NCI-H2171 treated with DMSO at 0.1 percent for 48 hours (cell line): ENCODE measurements around the gene LENEP.

ENCODE experiments used
- DNase-seq: peaks from one replicate; lab custom pipeline; 2025; lab: John Stamatoyannopoulos, UW

The LENEP gene

DNA sequence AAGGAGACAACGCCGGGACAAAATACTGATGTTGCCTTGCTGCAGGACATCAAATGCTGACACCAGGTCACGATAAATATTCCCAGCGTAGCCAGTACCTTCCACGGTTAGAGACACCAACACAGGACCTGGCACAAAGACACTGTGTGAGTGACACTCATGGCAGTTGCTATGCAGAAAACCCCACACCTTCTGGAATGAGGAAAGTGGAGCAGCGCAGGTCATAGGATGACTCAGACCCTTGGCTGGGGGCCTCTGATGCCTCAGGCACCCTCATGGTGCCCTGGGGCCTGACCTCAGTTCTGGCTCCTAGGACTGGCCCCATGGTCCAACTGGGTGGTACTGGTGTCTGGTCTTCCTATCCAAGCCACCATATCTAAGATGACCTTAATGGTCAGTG, 33.2 kb downstream of the LENEP start:
- DNase-seq, result no peak

DNA sequence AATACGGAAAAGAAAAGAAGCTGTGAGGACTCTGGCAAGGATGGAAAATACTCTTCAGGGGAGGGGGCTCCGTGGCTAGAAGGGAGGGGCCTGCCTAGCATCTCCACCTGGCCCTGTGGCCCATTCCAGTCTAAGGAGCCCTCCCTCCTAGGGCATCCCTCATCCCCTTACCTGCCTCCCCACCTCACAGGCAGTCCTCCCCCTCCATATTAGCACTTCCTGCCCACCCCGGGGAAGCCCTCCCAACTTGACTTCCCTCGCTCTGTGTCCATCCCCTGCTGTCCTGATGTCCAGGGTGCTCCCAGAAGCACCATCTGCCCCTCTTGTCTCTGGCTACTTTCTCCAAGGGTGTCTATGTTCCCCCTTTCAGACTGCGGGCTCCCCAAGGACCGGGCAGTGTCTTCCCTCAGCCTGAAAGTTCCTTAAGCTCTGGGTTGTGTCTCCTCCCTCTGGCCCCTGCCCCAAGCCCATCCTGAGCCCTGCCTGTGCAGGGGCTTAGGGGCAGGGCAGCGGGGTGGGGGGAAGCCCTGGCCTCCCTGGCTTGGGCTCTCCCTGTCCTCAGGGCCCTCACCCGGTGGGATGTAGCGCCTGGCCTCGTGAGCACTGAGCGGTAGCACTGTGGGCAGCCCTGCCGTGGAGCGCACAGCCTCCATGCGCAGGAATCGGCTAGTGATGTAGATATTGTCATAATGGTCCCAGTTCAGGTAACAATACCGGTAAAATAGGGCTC, 36.3 kb downstream of the LENEP start:
- DNase-seq, result no peak

DNA sequence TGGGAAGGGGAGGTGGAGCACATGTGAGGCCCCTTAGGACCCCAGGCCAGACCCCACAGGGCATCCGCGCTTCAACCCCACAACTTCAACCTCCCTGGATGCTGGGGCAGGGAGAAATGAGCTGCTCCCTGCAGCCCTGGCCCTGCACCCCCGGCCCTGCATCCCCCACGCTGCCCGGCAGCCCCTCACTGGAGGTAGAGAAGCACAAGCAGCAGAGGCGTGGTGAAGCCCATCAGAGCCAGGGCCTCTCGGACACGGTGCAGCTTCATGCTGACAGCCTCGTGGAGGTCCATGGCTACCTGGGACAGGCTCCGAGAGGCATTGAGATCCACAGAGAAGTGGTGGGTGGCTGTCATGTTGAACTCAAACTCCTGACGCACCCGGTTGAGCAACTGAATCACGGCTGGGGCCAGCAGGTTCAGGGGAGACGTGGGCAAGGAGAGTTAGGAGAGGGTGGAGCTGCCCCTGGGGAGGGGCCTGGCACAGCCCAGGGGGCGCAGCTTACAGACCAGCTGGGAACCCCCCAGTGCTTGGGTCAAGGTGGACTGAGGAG, 36.9 kb downstream of the LENEP start:
- DNase-seq, result no peak

DNA sequence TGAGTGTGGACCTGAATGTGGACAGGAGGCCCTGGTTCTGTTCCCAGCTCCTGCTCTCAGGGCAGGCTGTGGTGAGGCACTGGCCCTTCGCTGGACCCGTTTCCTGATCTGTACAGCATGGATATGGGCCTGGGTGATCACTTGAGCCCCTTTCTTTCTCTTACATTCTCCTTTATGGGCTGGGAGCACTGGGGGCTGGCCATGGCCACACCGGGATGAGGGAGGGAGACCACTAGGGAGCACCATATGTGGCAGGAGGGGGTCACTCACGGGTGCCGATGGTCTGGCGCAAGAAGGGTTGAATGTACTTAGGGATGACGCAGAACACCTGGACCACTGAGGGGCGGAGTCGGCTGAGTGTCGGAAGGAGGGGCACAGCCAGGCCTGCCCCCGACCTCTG, 37.5 kb downstream of the LENEP start:
- DNase-seq, result no peak

DNA sequence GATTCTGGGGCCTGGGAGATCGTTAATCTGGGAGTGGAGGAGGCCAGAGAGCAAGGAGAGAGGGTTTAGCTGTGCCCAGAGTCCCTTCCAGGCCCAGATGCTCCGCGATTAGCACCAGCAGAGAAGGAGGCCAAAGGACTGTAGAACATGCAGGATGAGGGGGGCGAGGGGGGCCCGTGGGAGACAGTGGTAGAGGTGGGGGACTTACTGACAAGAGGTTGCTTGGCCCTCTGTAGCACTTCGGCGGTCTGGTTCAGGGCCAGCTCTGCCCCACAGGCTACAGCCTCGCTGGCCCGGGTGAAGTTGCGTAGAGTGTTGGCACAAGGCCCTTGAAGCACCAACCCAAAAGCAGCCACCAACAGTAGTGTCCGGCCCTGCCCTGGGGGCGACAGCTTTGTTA, 39.5 kb downstream of the LENEP start:
- no peak for DNase-seq

DNA sequence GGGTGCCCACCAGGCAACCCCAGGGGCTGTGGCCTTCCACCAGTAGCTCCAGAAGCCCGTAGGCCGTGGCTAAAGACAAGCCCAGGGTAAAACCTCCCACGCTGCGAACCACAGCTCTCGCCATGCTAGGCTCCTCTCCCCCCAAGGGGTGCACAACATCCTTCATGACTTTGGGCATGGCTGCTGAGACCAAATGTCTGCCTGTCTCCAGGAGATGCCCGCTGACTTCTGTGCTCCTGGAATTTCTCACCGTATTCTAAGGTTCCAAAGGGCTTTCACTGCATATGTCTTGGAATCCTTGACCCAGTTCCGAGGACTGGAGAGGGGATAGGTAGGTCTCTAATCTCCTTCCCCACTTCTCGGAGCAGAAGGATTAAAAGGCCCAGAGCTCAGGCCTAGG, 40.1 kb downstream of the LENEP start, which contains the start of the genes DCST1 and DCST2:
DCST1 (plus strand) TSS at position 301 of the 400 bp plus-strand sequence. CDS start 213 bp downstream, outside the sequence.
DCST2 (minus strand) TSS at position 258 of the 400 bp plus-strand sequence; CDS start at position 178, 80 bp downstream.
- no peak for DNase-seq

DNA sequence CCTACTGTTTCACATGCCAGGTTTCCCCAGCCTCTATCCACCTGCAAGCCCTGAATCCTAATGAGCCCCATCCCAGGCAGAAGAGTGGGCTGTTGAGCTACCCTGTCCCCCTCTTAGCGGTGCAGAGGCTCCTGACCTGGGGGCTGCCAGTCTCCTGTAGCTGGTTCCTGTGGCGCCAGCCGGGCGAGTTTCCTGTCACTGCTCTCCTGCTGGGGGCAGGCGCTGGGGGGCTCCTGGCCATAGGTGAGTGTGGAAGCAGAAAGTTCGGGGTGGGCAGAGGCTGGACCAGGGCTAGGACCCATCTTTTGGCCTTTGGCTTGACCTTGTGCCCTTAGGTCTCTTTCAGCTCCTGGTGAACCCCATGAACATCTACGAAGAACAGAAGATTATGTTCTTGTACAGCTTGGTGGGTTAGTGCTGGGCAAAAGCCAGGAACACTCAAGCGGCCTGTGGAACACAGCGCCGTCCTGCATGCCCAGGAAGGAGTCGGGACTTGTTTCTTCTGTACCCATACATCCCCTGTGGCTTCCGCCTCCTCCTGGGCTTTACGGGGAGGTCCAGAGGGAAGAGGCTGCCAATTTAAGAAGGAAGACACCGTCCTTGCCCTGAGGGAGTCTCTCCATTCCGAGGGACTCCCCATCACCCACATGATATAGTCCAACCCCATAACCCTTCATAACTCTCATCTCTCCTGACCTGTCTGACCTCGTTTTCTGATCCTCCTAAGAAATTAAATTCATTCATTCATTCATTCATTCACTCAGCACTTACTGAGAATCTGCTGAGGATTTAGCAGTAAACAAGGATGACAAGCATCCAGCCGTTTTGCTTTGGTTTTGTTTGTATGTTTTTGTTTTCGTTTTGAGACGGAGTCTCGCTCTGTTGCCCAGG, 41.2 kb downstream of the LENEP start:
- no peak for DNase-seq

DNA sequence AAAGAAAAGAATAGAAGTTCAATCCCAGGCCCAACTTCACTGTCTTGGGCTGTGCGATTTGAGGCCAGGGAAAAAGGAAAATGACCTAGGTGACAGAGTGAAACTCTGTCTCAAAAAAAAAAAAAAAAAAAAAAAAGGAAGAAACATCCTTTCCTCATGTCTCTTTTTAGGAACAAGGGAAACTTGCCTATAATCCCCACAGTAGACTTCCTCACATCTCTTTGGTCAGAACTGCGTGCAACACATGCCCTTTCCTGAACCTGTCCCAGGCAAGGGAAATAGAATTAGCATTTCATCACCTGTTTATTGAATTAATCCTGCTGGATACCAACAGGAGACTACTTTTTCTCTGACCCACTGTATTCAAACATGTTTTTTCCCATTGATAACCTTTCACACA, 42.5 kb downstream of the LENEP start:
- DNase-seq, result no peak

DNA sequence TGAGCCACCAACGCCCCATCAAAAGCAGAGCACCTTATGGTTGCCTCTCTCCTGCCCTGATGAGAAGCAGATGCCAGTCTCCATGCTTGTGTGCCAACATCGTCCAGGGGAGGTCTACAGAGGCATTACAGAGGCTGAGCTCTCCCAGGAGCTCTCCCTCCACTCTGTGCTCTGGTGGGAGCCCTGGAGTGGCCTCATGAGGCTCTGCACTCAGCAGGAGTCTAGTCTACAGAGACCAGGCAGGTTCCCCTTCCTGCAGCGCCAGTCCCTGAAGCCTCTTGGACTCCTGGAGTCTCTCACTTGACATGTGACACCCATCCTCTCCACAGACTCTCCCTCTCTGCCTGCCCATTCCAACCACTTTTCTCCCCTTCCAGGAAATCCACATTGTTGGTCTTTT, 43.7 kb downstream of the LENEP start:
- no peak for DNase-seq

DNA sequence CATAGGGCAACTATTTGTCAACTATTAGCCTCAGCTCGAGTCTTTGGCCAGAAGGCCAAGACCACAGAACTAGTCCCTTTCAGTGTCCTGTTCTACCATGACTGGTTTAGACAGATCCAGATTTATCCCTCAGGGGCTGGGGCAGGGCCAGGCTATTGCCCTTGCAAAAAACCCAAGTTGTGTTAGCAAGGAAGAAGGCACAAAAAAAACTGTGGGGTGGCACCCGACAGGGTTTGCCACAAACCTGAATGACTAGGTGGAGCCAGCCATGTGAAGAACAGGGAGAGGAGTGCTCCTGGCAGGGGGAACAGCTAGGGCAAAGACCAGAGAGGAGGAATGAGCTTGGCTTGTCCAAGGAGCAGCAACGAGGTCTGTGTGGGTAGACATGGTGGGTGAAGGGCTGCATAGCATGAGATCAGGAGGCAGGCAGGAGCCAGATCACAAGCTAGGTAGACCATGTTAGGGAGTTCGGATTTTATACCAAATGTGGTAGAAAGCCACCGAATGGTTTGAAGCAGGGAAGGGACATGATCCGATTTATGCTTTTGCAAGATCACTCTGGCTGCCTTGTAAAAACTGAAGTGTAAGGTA, 44.6 kb downstream of the LENEP start:
- DNase-seq, result no peak

DNA sequence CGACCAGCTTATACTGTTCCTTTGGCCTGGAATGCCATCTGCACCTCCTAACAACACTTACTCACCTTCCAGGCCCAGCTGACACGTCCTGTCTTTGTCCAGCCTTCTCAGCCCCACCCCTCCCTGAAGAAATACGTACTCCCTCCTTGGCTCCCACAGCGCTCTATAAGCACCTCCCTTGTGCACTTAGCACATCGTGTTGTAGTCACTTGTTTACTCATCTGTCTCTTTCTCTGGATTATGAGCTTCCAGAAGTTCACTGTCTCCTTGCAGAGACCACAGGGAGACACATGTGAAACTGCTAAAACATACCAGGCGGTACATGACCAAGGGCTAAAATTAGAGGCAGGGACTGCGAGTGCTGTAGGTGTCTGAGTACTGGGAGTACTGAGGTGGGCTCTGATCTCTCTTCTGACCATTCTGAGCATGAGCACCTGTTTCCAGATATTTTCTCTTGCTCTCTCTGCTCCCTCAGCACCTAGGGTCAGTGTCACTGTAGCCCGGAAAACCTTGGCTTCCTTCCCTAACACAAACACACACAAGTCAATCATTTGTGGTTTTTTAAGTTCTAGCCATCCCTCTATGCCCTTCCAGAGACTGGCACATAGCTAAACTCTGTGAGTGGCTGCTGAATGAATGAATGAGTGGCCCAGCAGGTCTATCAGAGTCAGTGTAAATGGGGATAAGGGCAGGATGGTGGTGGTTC, 45.4 kb downstream of the LENEP start:
- DNase-seq, result no peak

DNA sequence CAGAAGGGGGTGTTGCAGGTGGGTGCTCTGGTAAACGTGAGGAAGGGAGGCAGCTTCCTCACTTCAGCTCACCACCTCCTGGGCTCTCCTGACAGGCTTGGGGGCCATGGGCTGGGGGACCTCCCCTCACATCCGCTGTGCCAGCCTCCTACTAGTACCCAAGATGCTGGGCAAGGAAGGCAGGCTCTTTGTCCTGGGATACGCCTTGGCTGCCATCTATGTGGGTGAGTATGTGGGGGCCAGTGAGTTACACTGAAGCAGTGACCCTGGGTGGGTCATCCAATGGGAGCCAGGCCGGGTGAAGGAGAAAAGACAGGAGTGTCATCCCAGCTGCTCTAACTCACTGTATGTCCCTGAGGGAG, 45.9 kb downstream of the LENEP start:
- DNase-seq, result no peak

DNA sequence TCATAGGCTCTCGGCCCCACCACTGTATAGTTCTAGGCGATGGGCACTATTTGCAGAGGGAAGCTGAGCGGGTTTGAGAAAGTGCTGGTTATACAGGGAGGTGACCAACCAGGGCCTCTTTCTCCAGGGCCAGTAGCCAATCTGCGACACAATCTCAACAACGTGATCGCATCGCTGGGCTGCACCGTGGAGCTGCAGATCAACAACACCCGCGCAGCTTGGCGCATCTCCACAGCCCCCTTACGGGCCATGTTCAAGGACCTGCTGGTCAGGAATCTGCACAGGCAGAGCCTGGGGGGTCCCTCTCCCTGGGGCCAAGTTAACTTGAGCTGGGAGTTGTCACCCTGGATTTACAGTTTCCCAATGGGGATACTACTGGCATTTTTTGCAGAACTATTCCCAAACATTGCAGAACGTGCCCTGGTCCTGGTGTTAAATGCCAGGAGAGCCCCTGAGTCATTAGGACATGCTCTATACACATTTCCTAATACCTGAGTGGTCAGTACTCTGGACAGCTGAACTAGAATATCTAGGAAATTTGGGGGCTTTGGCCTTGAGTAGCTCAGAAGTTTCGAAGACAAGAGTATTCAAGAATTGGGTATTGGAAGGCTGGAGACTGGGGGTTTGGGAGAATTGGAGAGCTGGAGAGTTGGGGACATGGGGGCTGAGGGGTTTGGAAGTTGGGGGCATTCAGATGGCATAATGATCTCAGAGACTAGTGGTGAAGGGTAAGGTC, 47.1 kb downstream of the LENEP start:
- no peak for DNase-seq

DNA sequence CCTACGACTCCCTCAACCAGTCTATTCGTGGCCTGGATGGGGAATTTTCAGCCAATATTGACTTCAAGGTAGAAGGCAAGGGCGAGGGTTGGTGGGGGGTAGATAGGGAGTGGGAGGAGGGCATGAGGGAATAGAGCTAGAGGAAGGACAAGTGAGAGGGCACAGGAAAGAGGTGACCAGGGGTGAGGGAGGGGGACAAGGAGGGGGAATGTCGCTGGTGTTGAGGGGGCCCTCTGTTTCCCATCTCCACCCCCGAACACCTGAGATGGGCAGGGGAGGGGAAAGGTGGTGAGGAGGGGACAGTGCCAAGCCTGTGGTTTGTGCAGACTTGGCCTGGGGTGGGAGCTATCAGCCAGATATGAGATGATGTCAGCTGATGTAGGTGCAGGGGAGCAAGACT, 49.4 kb downstream of the LENEP start:
- DNase-seq, result no peak

DNA sequence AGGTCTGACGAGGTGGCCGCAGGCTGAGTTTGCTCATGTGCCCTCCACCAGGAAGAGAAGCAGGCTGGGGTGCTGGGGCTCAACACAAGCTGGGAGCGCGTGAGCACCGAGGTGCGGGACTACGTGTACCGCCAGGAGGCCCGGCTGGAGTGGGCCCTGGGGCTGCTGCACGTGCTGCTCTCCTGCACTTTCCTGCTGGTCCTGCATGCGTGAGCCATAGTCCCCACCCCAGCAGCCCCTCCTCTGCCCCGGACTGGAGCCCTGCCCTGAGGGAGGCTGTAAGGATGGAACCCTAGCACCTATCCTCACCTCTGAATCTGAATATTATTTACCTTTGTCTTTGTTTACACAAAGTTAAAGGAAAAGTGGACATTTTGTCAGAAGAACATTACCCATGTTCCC, 49.9 kb downstream of the LENEP start:
- DNase-seq, result no peak

DNA sequence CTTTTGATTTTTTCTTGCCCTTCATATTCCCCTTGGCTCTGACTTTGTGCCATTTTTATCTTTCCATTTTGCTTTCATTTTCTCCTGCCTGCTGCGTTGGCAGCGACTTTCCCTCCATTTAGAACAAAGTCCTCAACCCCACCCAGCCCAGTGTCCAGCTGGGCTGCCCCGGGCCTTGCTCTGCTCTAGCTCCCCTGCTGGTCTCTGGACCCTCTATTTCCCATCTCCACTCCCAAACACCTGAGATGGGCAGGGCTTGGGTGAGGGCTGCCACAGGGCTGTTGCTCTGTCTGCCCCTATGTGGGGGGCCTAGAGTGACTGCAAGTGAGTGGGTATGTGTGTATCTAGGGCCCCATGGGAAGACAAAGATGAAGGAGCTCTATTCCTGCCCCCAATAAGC, 50.4 kb downstream of the LENEP start:
- no peak for DNase-seq
